ENCODE measurements around the gene NEK11. TPM values are rescaled to one million over a fixed set of nuclear protein-coding genes. Genes with fewer than 3 reads are reported as not detected.

NEK11 gene
- total RNA-seq, 1 experiment from 2014 or later: 9.5 TPM

DNA sequence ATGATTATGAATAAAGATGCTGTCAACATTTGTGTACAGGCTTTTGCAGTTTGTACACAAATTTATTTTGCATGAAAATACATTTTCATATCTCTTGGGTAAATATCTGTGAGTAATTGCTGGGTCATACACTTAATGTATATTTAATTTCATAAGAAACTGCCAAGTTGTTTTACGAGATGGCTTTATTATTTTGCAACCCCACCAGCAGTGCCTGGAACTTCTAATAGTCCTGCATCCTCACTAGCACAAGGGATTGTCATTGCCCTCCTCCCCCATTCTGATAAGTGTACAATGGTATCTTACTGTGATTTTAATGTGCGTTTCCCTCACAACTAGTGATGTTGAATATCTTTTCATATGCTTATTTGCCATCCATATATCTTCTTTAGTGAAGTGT is 45.2 kb upstream of the NEK11 start:
- CTCF ChIA-PET: no interaction called here
- Histone ChIP-seq H3K27me3 (ENCODE audit: control insufficient read depth, insufficient read depth, low read length) (no peaks in the 10 kb centered on the region), H3K4me1 (ENCODE audit: control insufficient read depth, insufficient read depth, low read length) (no peaks in the 10 kb centered on the region), H3K4me3 (ENCODE audit: low read depth in 2 of 2, low read length in 2 of 2) (no peak overlapping the region), H3K27ac (ENCODE audit: low read length) (no peak overlapping the region), H3K36me3 (ENCODE audit: control insufficient read depth, insufficient read depth, low read length) (peaks cover 7% of the 10 kb centered on the region; the same call in 1 of the 2 replicates), H3K9me3 (ENCODE audit: control insufficient read depth, insufficient read depth, low read depth, low read length) (no peaks in the 10 kb centered on the region)
- POLR2A ChIA-PET: no interaction called here
- intact Hi-C loops (cut with micrococcal nuclease; ENCODE audit: unreplicated experiment) (no loop called here), in situ Hi-C loops (cut with HindIII; ENCODE audit: low pct_unique_long_range_greater_than_20kb, low sequenced_read_pairs) (no loop called here)
- DNase-seq (ENCODE audit: low read depth, low spot score): no peak
- no TSS peak for BruUV-seq (replicated peaks)
- no peak for ATAC-seq
- TF ChIP-seq SIN3A (IDR thresholded peaks at IDR 0.05; ENCODE audit: borderline replicate concordance, insufficient read depth, low read depth, low read length) (no peak), TCF7L2 (IDR thresholded peaks at IDR 0.05; ENCODE audit: low read depth, low read length) (no peak), POLR2AphosphoS5 (IDR thresholded peaks at IDR 0.05; ENCODE audit: low read depth, low read length) (no peak)
- TF ChIP-seq, protein P1, sequence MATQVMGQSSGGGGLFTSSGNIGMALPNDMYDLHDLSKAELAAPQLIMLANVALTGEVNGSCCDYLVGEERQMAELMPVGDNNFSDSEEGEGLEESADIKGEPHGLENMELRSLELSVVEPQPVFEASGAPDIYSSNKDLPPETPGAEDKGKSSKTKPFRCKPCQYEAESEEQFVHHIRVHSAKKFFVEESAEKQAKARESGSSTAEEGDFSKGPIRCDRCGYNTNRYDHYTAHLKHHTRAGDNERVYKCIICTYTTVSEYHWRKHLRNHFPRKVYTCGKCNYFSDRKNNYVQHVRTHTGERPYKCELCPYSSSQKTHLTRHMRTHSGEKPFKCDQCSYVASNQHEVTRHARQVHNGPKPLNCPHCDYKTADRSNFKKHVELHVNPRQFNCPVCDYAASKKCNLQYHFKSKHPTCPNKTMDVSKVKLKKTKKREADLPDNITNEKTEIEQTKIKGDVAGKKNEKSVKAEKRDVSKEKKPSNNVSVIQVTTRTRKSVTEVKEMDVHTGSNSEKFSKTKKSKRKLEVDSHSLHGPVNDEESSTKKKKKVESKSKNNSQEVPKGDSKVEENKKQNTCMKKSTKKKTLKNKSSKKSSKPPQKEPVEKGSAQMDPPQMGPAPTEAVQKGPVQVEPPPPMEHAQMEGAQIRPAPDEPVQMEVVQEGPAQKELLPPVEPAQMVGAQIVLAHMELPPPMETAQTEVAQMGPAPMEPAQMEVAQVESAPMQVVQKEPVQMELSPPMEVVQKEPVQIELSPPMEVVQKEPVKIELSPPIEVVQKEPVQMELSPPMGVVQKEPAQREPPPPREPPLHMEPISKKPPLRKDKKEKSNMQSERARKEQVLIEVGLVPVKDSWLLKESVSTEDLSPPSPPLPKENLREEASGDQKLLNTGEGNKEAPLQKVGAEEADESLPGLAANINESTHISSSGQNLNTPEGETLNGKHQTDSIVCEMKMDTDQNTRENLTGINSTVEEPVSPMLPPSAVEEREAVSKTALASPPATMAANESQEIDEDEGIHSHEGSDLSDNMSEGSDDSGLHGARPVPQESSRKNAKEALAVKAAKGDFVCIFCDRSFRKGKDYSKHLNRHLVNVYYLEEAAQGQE (IDR thresholded peaks at IDR 0.05; ENCODE audit: insufficient read depth in 1 of 2, low read depth in 2 of 2, low read length in 1 of 2): no peak
- TF ChIP-seq, protein P2, sequence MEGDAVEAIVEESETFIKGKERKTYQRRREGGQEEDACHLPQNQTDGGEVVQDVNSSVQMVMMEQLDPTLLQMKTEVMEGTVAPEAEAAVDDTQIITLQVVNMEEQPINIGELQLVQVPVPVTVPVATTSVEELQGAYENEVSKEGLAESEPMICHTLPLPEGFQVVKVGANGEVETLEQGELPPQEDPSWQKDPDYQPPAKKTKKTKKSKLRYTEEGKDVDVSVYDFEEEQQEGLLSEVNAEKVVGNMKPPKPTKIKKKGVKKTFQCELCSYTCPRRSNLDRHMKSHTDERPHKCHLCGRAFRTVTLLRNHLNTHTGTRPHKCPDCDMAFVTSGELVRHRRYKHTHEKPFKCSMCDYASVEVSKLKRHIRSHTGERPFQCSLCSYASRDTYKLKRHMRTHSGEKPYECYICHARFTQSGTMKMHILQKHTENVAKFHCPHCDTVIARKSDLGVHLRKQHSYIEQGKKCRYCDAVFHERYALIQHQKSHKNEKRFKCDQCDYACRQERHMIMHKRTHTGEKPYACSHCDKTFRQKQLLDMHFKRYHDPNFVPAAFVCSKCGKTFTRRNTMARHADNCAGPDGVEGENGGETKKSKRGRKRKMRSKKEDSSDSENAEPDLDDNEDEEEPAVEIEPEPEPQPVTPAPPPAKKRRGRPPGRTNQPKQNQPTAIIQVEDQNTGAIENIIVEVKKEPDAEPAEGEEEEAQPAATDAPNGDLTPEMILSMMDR (IDR thresholded peaks at IDR 0.05): no peak

DNA sequence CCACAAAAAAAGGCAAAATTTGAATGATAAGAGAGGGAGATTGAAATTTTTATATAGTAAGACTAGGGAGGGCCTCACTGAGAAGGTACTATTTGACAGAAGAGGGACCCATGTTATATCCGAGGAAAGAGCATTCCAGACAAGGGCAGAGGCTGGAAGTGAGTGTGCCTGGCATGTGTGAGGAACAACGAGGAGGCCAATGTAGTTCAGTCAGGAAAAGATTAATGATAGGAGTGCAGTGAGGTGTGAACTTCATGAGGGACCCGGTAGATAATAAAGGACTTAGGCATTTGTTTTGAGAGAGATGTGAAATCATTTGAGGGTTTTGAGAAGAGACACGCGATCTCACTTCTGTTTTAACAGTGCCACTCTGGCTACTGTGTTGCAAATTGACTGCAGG is 36.4 kb upstream of the NEK11 start:
- H3K27me3 ChIP-seq (ENCODE audit: control insufficient read depth, insufficient read depth, low read length): no peaks in the 10 kb centered on the region
- POLR2A ChIA-PET: no interaction called here
- H3K4me3 ChIP-seq (ENCODE audit: low read depth in 2 of 2, low read length in 2 of 2): no peak overlapping the region
- CTCF ChIA-PET: no interaction called here
- TF ChIP-seq POLR2AphosphoS5 (IDR thresholded peaks at IDR 0.05; ENCODE audit: low read depth, low read length): no peak
- no peak for TF ChIP-seq SIN3A (IDR thresholded peaks at IDR 0.05; ENCODE audit: borderline replicate concordance, insufficient read depth, low read depth, low read length)
- no peak for TF ChIP-seq TCF7L2 (IDR thresholded peaks at IDR 0.05; ENCODE audit: low read depth, low read length)
- in situ Hi-C loops (cut with HindIII; ENCODE audit: low pct_unique_long_range_greater_than_20kb, low sequenced_read_pairs) (no loop called here), intact Hi-C loops (cut with micrococcal nuclease; ENCODE audit: unreplicated experiment) (no loop called here)
- no peaks in the 10 kb centered on the region; the same call in 1 of the 2 replicates for H3K36me3 ChIP-seq (ENCODE audit: control insufficient read depth, insufficient read depth, low read length)
- no peaks in the 10 kb centered on the region for H3K9me3 ChIP-seq (ENCODE audit: control insufficient read depth, insufficient read depth, low read depth, low read length)
- BruUV-seq (replicated peaks): no TSS peak
- ATAC-seq (no peak), DNase-seq (ENCODE audit: low read depth, low spot score) (no peak)
- no peaks in the 10 kb centered on the region for H3K4me1 ChIP-seq (ENCODE audit: control insufficient read depth, insufficient read depth, low read length)
- no peak overlapping the region for H3K27ac ChIP-seq (ENCODE audit: low read length)

DNA sequence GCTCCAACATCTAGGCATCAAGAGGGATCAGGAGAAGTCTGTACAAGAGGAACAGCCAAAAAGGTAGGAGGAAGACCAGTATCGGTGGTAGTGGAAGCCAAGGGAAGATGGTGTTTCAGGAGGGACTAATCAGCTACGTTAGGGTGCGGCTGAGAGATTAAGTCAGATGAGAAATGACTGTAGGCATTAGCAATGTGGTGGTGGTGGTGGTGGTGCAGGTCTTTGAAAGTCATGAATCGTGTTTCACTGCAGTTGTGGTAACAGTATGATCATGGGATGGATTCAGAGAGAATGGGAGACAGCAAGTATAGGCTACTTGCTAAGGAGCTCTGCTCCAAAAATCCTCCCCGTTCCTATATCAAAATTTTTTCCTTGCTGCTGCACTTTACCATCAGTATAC is 35.6 kb upstream of the NEK11 start:
- ChIA-PET POLR2A (interaction anchor here (0.6 kb wide), 1 partner anchor 1416 kb away, joined by 4 read pairs; no protein-coding TSS in a partner anchor), CTCF (no interaction called here)
- intact Hi-C loops (cut with micrococcal nuclease; ENCODE audit: unreplicated experiment): no loop called here
- no TSS peak for BruUV-seq (replicated peaks)
- no peak overlapping the region for H3K27ac ChIP-seq (ENCODE audit: low read length)
- H3K36me3 ChIP-seq (ENCODE audit: control insufficient read depth, insufficient read depth, low read length): peaks cover 3% of the 10 kb centered on the region; the same call in 1 of the 2 replicates
- no peak overlapping the region for H3K4me3 ChIP-seq (ENCODE audit: low read depth in 2 of 2, low read length in 2 of 2)
- H3K27me3 ChIP-seq (ENCODE audit: control insufficient read depth, insufficient read depth, low read length): no peaks in the 10 kb centered on the region
- TF ChIP-seq SIN3A (IDR thresholded peaks at IDR 0.05; ENCODE audit: borderline replicate concordance, insufficient read depth, low read depth, low read length): no peak
- no peak for TF ChIP-seq TCF7L2 (IDR thresholded peaks at IDR 0.05; ENCODE audit: low read depth, low read length)
- no peak for TF ChIP-seq POLR2AphosphoS5 (IDR thresholded peaks at IDR 0.05; ENCODE audit: low read depth, low read length)
- TF ChIP-seq, protein P1 (IDR thresholded peaks at IDR 0.05; ENCODE audit: insufficient read depth in 1 of 2, low read depth in 2 of 2, low read length in 1 of 2): no peak
- TF ChIP-seq, protein P2 (IDR thresholded peaks at IDR 0.05): no peak
- H3K9me3 ChIP-seq (ENCODE audit: control insufficient read depth, insufficient read depth, low read depth, low read length): no peaks in the 10 kb centered on the region
- no peaks in the 10 kb centered on the region for H3K4me1 ChIP-seq (ENCODE audit: control insufficient read depth, insufficient read depth, low read length)
- ATAC-seq (no peak), DNase-seq (ENCODE audit: low read depth, low spot score) (no peak)
- in situ Hi-C loops (cut with HindIII; ENCODE audit: low pct_unique_long_range_greater_than_20kb, low sequenced_read_pairs): no loop called here

Measured in Panc1 (cell line).